HG03097 (cell line): ENCODE measurements around the gene MYO5B.

Experiments used
- ATAC-seq: cut with Tn5 transposase; IDR thresholded peaks from one replicate; pipeline ENCODE4 v1.9.1; 2021; ENCODE audit not compliant: unreplicated experiment, low FRiP score

The MYO5B gene

GRCh38 chr18:49863769-49864621 is 331.0 kb downstream of the MYO5B start:
- ATAC-seq = no peak

DNA sequence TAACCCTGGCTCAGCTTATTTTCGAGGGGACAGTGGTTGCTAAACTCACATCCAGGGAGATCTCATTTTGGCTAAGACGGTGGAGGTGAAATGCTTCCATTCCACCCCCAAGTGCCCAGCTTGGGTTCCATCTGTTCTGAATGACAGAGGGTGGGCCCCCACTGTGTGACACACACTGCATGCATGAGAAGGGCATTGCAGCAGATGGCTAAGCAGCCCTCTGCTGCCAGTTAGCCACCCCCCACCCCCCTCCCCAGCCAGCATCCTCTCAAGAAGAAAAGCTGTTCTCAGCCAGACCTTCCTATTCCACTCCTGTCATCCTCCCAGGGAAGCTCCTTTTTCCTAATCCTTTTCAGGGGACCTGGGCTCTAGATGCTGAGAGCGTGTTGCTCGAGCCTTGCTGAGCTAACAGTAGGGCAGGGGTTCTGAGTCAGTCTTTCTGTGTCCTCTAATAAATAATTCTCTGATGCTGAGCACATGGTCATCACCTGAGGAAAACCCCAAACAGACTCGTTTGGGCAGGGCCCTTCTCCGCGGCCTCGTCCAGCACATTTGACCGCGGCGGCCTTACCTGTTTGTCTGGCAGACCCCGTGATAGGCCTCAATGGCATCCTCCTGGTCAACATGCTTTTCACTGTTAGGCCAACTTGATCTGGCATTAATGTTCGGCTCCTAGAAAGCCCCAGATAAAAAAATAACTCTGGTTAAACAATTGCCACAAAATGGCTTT is 332.1 kb downstream of the MYO5B start:
- no peak for ATAC-seq

DNA sequence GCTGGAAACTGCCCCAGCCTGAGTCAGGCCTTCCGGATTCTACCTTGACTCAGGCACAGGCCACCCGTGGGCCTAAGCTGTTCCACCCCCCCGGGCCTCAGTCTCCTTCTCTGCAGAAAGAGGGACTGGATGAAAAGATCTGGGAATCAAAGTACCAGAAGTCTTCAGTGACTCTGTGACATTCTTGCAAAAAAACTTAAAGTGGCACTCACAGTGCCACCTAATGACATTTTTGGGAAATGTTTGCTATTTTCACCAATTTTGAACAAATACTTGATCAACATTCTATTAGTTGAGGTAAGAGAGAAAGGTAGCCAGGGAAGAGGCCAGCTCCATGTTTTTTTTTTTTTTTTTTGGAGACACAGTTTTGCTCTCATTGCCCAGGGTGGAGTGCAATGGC is 333.3 kb downstream of the MYO5B start:
- ATAC-seq = no peak

DNA sequence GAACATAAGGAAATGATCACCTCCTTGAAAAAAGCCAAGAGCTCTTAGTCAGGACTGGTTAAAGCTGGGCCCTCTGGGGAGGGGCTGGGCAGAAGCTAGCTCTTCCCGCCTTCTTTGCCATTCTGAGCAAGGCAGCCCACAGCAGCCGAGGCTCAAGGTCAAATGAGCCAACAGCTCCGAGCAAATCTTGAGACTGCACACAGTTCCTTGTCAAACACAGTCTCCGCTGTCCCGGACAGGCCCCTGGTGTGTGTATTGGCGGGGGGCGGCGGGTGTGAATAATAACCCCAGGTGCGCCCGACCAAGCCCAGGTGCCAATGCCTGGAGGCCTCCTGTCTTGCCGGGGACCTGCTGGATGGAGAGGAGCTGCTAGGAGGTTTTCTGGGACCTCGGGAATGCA is 335.2 kb downstream of the MYO5B start:
- ATAC-seq = no peak

DNA sequence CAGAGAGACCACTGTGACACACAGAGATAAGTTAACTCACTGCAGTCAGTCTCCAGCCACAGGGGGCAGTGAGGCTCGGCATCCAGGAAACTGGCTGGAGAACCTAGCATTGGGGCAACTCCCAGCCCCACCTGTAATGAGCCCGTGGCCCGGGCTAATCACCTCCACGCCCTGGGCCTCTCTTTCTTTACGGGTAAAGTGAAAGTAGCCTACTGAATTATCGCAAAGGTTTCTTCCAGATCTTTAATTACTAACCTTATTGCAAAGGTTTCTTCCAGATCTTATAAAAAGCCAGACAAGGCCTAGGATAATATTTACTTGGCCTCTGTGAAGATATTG is 336.0 kb downstream of the MYO5B start:
- ATAC-seq = no peak

GRCh38 chr18:49858309-49859020 is 336.5 kb downstream of the MYO5B start:
- no peak for ATAC-seq

DNA sequence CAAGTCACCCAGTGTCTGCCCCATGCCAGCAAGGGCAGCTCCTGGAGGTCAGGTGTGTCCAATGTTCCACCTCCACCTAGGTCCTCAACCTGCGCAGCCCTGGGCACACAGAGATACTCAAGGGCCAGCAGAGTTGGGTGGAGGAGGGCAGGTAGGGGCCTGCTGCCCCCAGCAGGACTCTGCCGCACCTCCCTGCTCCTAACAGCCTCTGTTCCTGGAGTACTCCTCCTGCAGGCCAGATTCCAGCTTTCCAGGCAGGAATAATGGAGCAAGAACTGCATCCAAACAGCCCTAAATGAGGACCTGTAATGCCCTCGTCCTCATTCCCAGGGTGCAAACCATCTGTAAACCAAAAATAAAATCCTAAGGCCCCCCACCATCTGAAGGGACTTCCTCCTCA is 337.2 kb downstream of the MYO5B start:
- no peak for ATAC-seq

DNA sequence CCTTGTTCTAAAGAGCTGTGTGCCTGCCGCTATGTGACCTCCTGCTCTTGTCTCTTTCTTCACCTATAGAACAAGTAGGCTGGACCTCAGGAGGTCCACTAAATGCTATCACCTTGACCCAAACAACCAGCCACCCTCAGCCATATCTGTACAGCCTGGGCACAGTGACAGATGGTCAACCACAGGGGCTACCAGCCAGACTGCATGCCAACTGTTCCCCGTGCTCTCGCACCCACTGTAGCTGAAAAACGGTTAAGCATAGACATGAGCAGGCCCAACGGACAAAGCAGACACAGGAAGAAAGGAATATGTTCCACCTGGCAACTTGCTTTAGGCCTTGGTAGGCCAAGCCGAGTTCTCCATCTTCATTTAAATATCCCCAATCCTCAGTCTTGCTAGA is 338.5 kb downstream of the MYO5B start:
- ATAC-seq = no peak

GRCh38 chr18:49855711-49856415 is 339.1 kb downstream of the MYO5B start:
- ATAC-seq = no peak

GRCh38 chr18:49854681-49855080 is 340.3 kb downstream of the MYO5B start:
- ATAC-seq = no peak

DNA sequence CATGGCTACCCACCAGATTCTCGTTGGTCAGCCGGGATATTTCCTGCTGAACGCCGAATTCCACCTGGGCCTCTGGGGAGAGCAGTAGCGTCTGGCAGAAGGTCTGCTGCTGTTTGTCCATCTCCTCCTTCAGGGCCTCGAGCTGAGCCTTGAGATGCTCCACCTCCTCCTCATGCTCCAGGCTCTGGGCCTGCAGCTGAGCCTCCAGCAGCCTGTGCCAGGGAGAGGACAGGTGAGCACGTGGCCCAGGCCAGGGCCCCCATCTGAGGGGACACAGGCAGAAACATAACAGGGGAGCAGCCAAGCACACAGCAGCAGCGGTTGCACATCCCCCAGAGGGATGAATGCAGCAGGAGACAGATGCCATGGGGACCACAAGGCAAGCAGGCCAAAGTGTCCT is 341.5 kb downstream of the MYO5B start:
- ATAC-seq = no peak

DNA sequence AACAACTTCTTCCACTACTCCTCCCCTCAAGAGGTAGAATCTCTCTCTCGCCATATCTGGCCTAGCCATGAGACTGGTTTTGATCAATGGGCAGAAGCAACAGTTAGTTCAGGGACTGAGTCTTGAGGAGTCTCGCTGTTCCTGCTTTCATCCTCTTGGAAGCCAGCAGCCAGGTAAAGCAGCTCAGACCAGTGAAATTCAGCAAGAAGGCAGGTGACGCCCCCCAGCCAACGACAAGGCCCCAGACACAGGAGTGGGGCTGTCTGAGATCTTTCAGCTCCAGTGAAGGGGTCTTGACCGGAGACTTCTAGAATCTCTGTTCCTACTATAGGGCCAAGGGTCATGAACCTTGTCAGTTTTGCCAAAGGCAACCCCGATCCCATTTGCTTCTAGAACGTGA is 341.9 kb downstream of the MYO5B start:
- no peak for ATAC-seq

GRCh38 chr18:49851624-49852023 is 343.3 kb downstream of the MYO5B start:
- ATAC-seq = no peak

DNA sequence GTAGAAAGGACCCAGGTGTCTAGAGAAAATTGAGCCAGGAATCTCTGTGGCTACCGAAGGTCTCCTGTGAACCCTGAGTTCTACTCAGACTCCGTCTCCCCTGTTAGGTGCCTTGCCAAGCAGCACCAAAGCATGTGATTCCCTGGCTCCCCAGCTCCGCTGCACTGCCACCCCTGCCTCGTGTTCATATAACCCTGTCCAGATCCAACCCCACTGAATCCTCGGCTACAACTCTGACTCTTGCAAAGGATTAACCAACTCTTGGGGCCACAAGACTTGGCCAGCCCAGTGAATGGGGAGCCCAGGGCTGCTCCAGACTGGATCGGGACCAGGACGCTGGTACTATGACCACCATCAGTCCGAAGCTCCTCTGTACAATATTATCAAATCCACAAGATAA is 344.3 kb downstream of the MYO5B start:
- ATAC-seq = no peak

DNA sequence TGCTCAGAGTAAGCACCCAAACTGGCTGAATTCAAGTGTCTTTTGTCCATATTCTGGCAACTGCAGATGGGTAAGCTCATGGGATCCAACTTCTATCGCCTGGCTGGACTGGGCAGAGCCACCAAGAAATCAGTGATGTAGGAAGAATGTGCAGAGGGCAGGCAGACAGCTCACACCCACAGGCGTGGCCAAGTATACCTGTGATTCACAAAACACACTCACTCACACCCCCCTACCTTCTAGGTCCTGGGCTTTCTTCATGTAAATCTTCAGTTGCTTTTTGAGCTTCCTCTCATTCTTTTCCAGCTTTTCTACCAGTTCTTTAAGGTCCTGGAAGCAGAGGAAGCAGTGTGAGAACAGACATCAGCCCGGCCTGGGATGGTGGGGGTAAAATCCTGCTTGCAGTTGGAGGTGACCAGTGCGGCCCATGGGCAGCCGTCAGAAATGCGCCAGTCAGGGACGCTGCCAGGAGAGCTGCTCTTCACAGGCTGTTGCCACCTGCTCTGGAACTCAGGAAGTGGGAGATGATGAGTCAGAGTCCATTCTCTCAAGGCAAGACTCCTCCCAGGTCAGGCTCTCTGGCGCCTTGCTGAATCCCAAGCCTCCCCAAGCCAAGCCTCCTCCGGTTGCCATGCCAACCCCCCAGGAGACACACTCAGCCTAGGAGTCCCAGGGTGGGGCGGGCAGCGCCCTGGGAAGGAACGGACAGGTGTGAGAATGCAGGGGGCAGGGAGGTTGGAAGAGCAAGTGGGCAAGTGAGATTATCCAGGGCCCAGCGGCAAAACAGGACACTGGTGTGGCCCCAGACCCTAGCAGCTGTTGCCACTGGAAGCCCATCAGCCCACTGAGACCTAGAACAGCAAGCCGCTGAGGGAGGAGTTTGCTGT is 345.4 kb downstream of the MYO5B start:
- no peak for ATAC-seq

- no peak for ATAC-seq
These were observed 346.8 kb downstream of the MYO5B start for GRCh38 chr18:49848115-49848514.

DNA sequence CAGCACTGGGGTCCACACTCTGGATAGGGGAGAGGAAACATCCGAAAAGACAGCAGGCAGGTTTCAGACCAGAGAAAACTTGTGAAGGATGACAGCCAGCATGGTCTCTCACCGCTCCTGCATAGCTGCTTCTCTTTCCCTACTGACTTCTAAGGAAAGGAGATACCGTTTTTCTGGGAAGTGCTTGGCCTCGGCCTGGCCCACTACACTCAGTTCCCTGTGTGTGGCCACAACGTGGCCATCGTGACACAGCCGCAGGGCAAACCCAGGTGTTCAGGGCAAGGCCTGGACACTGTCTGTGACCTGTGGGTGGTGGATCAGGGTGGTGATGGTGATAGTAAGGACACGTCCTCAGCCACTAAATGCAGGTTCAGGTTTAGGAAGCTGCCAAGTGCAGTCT is 347.4 kb downstream of the MYO5B start:
- no peak for ATAC-seq

GRCh38 chr18:49846718-49847470 is 348.1 kb downstream of the MYO5B start:
- no peak for ATAC-seq

DNA sequence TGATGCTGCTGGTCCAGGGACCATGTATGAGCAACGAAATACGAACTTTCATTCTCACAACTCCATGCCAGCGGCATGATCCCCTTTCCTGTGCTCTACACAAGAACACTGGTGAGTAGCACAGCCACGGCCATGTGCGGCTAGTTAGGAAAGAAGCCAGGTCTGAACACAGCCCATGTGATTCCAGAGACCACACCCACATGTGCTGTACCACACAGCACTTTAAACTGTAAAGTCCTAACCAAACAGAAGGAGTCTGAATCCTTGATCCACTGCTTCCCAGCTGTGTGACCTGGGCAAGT is 348.6 kb downstream of the MYO5B start:
- no peak for ATAC-seq
